Caco-2 (cell line): Measurements from ENCODE around the gene SCYL1. TPM values are rescaled to one million over a fixed set of nuclear protein-coding genes. Genes with fewer than 3 reads are reported as not detected.
A peak's percentile ranks its signal among the peaks of the same experiment; 100 is the strongest.

Experiments used
- BruUV-seq: library from RNA; stranded (reverse); fragments of 400-500 nt; replicated peaks from 2 replicates; lab custom pipeline; 2021; lab: Mats Ljungman, UMichigan
- CTCF ChIA-PET: fragments of 300-600 bp; sonication (Branson Sonifier 250); formaldehyde crosslinking; loops from one replicate; lab custom pipeline; 2022; ENCODE audit warnings: antibody characterized with exemption; lab: Charles Lee
- POLR2A ChIA-PET: fragments of 300-600 bp; sonication (Branson Sonifier 250); formaldehyde crosslinking; loops from one replicate; lab custom pipeline; 2022; ENCODE audit warnings: antibody characterized with exemption; lab: Charles Lee
- DNase-seq, 2 experiments: peaks; one replicate each; pipeline versions ENCODE4 v3.0.0 to v3.0.0-alpha.2; 2020 to 2022
- H3K27me3 ChIP-seq: replicated peaks from 2 replicates; pipeline ENCODE4 v1.6.0; 2011; ENCODE audit warnings: low read length; ENCODE audit not compliant: control insufficient read depth, insufficient read depth
- H3K36me3 ChIP-seq: 2 replicates; pipeline ENCODE4 v1.5.1; 2011; ENCODE audit warnings: low read length; ENCODE audit not compliant: control insufficient read depth, insufficient read depth
- H3K4me1 ChIP-seq: fragments of 250-450 bp; sonication (Bioruptor Pico); 2 replicates; pipeline ENCODE4 v1.5.1; 2020; ENCODE audit warnings: mild to moderate bottlenecking
- H3K4me3 ChIP-seq: 2 replicates; pipeline ENCODE4 v1.5.1; 2011; ENCODE audit warnings: low read depth, mild to moderate bottlenecking, control low read depth, low read length
- H3K9me3 ChIP-seq: fragments of 250-450 bp; sonication (Bioruptor Pico); 2 replicates; pipeline ENCODE4 v1.5.1; 2020; ENCODE audit warnings: mild to moderate bottlenecking, moderate library complexity
- H3K27ac Mint-ChIP-seq: one replicate; pipeline ENCODE4 v1.8.0; 2022; ENCODE audit warnings: mixed read lengths; ENCODE audit not compliant: unreplicated experiment
- H3K27me3 Mint-ChIP-seq: one replicate; pipeline ENCODE4 v1.8.0; 2022; ENCODE audit warnings: mixed read lengths; ENCODE audit not compliant: insufficient read depth, unreplicated experiment
- H3K36me3 Mint-ChIP-seq: one replicate; pipeline ENCODE4 v1.8.0; 2022; ENCODE audit warnings: mild to moderate bottlenecking, mixed read lengths; ENCODE audit not compliant: insufficient read depth, unreplicated experiment
- H3K4me1 Mint-ChIP-seq: one replicate; pipeline ENCODE4 v1.8.0; 2022; ENCODE audit warnings: low read depth, mixed read lengths; ENCODE audit not compliant: unreplicated experiment
- H3K4me3 Mint-ChIP-seq: one replicate; pipeline ENCODE4 v1.8.0; 2022; ENCODE audit warnings: mild to moderate bottlenecking, moderate library complexity, mixed read lengths; ENCODE audit not compliant: unreplicated experiment
- H3K9me3 Mint-ChIP-seq: one replicate; pipeline ENCODE4 v1.8.0; 2022; ENCODE audit warnings: mixed read lengths; ENCODE audit not compliant: unreplicated experiment
- intact Hi-C: fragments of 100-400 bp; cut with micrococcal nuclease; formaldehyde crosslinking; loops from one replicate; pipeline ENCODE4 v1.10.0; 2022; ENCODE audit not compliant: unreplicated experiment
- total RNA-seq: library from RNA; stranded (reverse); gene quantifications from 2 replicates; pipeline ENCODE4 v1.2.3, GENCODE V29; 2022
- TF ChIP-seq, protein P1 (sequence below), 2 experiments: fragments of 200-600 bp in 1 of 2; IDR thresholded peaks; 1 replicate in 1 of 2; 2 replicates in 1 of 2; pipeline versions ENCODE4 v1.5.1 to v1.8.0; 2011 to 2022; ENCODE audit warnings: antibody characterized with exemption in 1 of 2, control low read depth in 1 of 2, inconsistent platforms in 1 of 2, low read depth in 1 of 2, low read length in 1 of 2, mild to moderate bottlenecking in 1 of 2, moderate library complexity in 1 of 2; ENCODE audit not compliant: insufficient read depth in 1 of 2, severe bottlenecking in 1 of 2, unreplicated experiment in 1 of 2

SCYL1 gene
- total RNA-seq, 1 experiment from 2014 or later: 123 TPM

DNA sequence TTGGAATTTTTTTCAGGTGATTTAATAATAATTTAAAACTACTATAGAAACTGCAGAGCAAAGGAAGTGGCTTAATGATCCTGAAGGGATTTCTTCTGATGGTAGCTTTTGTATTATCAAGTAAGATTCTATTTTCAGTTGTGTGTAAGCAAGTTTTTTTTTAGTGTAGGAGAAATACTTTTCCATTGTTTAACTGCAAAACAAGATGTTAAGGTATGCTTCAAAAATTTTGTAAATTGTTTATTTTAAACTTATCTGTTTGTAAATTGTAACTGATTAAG lies 22.7 kb upstream of the SCYL1 start:
- H3K4me3 ChIP-seq: peak overlapping the region; percentile 81
- no TSS peak for BruUV-seq
- H3K27me3 ChIP-seq: no peaks in the 10 kb centered on the region
- ChIA-PET POLR2A (interaction anchor here (0.7 to 13.2 kb wide), 7 partner anchors 14 to 88 kb away, joined by 3 to 377 read pairs (median 6); partner anchors contain the start of gene NEAT1), CTCF (interaction anchor here (0.7 kb wide), 1 partner anchor 14 kb away, joined by 3 read pairs; no protein-coding TSS in a partner anchor)
- H3K4me3 Mint-ChIP-seq: no peak overlapping the region
- H3K36me3 ChIP-seq: peaks cover 17% of the 10 kb centered on the region
- TF ChIP-seq, protein P1, sequence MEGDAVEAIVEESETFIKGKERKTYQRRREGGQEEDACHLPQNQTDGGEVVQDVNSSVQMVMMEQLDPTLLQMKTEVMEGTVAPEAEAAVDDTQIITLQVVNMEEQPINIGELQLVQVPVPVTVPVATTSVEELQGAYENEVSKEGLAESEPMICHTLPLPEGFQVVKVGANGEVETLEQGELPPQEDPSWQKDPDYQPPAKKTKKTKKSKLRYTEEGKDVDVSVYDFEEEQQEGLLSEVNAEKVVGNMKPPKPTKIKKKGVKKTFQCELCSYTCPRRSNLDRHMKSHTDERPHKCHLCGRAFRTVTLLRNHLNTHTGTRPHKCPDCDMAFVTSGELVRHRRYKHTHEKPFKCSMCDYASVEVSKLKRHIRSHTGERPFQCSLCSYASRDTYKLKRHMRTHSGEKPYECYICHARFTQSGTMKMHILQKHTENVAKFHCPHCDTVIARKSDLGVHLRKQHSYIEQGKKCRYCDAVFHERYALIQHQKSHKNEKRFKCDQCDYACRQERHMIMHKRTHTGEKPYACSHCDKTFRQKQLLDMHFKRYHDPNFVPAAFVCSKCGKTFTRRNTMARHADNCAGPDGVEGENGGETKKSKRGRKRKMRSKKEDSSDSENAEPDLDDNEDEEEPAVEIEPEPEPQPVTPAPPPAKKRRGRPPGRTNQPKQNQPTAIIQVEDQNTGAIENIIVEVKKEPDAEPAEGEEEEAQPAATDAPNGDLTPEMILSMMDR (IDR thresholded peaks at IDR 0.05; ENCODE audit: insufficient read depth in 1 of 2, low read depth in 1 of 2, low read length in 1 of 2, severe bottlenecking in 1 of 2, unreplicated experiment in 1 of 2): no peak
- peaks cover 29% of the 10 kb centered on the region for H3K4me1 ChIP-seq
- intact Hi-C loops: no loop called here
- no peaks in the 10 kb centered on the region for H3K36me3 Mint-ChIP-seq
- peaks cover 3% of the 10 kb centered on the region for H3K27me3 Mint-ChIP-seq
- peaks cover 48% of the 10 kb centered on the region for H3K4me1 Mint-ChIP-seq
- no peak overlapping the region for H3K27ac Mint-ChIP-seq
- no peaks in the 10 kb centered on the region for H3K9me3 Mint-ChIP-seq
- H3K9me3 ChIP-seq: no peaks in the 10 kb centered on the region
- no peak for DNase-seq

DNA sequence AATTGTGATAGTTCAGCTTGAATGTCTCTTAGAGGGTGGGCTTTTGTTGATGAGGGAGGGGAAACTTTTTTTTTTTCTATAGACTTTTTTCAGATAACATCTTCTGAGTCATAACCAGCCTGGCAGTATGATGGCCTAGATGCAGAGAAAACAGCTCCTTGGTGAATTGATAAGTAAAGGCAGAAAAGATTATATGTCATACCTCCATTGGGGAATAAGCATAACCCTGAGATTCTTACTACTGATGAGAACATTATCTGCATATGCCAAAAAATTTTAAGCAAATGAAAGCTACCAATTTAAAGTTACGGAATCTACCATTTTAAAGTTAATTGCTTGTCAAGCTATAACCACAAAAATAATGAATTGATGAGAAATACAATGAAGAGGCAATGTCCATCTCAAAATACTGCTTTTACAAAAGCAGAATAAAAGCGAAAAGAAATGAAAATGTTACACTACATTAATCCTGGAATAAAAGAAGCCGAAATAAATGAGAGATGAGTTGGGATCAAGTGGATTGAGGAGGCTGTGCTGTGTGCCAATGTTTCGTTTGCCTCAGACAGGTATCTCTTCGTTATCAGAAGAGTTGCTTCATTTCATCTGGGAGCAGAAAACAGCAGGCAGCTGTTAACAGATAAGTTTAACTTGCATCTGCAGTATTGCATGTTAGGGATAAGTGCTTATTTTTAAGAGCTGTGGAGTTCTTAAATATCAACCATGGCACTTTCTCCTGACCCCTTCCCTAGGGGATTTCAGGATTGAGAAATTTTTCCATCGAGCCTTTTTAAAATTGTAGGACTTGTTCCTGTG lies 22.1 kb upstream of the SCYL1 start:
- no peak overlapping the region for H3K4me3 Mint-ChIP-seq
- no peaks in the 10 kb centered on the region for H3K27me3 ChIP-seq
- TF ChIP-seq, protein P1 (IDR thresholded peaks at IDR 0.05; ENCODE audit: insufficient read depth in 1 of 2, low read depth in 1 of 2, low read length in 1 of 2, severe bottlenecking in 1 of 2, unreplicated experiment in 1 of 2): no peak
- H3K27ac Mint-ChIP-seq: no peak overlapping the region
- peaks cover 3% of the 10 kb centered on the region for H3K27me3 Mint-ChIP-seq
- no TSS peak for BruUV-seq
- ChIA-PET POLR2A (interaction anchor here (0.5 to 13.2 kb wide), 9 partner anchors 14 to 1197 kb away, joined by 3 to 377 read pairs (median 6); partner anchors contain the start of gene ESRRA), CTCF (interaction anchor here (0.7 kb wide), 1 partner anchor 15 kb away, joined by 3 read pairs; no protein-coding TSS in a partner anchor)
- no peaks in the 10 kb centered on the region for H3K9me3 ChIP-seq
- peak overlapping the region; percentile 81 for H3K4me3 ChIP-seq
- H3K4me1 ChIP-seq: peaks cover 33% of the 10 kb centered on the region
- intact Hi-C loops: no loop called here
- peaks cover 51% of the 10 kb centered on the region for H3K4me1 Mint-ChIP-seq
- peak in 1 of 2 experiments; percentile 17 for DNase-seq
- H3K36me3 Mint-ChIP-seq: no peaks in the 10 kb centered on the region
- H3K9me3 Mint-ChIP-seq: no peaks in the 10 kb centered on the region
- peaks cover 17% of the 10 kb centered on the region for H3K36me3 ChIP-seq

DNA sequence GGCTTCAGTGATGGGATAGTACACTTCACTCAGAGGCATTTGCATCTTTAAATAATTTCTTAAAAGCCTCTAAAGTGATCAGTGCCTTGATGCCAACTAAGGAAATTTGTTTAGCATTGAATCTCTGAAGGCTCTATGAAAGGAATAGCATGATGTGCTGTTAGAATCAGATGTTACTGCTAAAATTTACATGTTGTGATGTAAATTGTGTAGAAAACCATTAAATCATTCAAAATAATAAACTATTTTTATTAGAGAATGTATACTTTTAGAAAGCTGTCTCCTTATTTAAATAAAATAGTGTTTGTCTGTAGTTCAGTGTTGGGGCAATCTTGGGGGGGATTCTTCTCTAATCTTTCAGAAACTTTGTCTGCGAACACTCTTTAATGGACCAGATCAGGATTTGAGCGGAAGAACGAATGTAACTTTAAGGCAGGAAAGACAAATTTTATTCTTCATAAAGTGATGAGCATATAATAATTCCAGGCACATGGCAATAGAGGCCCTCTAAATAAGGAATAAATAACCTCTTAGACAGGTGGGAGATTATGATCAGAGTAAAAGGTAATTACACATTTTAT lies 21.4 kb upstream of the SCYL1 start:
- ChIA-PET POLR2A (interaction anchor here (0.5 to 13.2 kb wide), 13 partner anchors 9 to 505 kb away, joined by 3 to 377 read pairs (median 6); no protein-coding TSS in a partner anchor), CTCF (interaction anchor here (0.9 kb wide), 1 partner anchor 24 kb away, joined by 6 read pairs; no protein-coding TSS in a partner anchor)
- Histone ChIP-seq H3K4me1 (peaks cover 34% of the 10 kb centered on the region), H3K27me3 (no peaks in the 10 kb centered on the region), H3K4me3 (peak overlapping the region; percentile 81), H3K9me3 (no peaks in the 10 kb centered on the region), H3K36me3 (peaks cover 17% of the 10 kb centered on the region)
- BruUV-seq: no TSS peak
- H3K27ac Mint-ChIP-seq: no peak overlapping the region
- peaks cover 56% of the 10 kb centered on the region for H3K4me1 Mint-ChIP-seq
- intact Hi-C loops: no loop called here
- peaks cover 3% of the 10 kb centered on the region for H3K27me3 Mint-ChIP-seq
- DNase-seq: no peak
- H3K4me3 Mint-ChIP-seq: no peak overlapping the region
- no peaks in the 10 kb centered on the region for H3K9me3 Mint-ChIP-seq
- TF ChIP-seq, protein P1 (IDR thresholded peaks at IDR 0.05; ENCODE audit: insufficient read depth in 1 of 2, low read depth in 1 of 2, low read length in 1 of 2, severe bottlenecking in 1 of 2, unreplicated experiment in 1 of 2): no peak
- H3K36me3 Mint-ChIP-seq: no peaks in the 10 kb centered on the region
